Mammary epithelial cell (primary cell): ENCODE measurements around the gene INHBE.

Source experiments
- CTCF ChIP-seq, 2 donors: IDR thresholded peaks in 1 of 2; conservative IDR thresholded peaks in 1 of 2; 2 replicates each; pipeline ENCODE4 v1.5.1; 2011 to 2012; ENCODE audit warnings: inconsistent platforms in 2 of 2, low read length in 2 of 2, mild to moderate bottlenecking in 2 of 2, control low read depth in 1 of 2, low read depth in 1 of 2; ENCODE audit not compliant: insufficient read depth in 1 of 2; ENCODE audit errors: extremely low read depth in 1 of 2
- EZH2 ChIP-seq: IDR thresholded peaks from 2 replicates; pipeline ENCODE4 v1.6.1; 2012; ENCODE audit warnings: low read length, inconsistent platforms, borderline replicate concordance

DNA sequence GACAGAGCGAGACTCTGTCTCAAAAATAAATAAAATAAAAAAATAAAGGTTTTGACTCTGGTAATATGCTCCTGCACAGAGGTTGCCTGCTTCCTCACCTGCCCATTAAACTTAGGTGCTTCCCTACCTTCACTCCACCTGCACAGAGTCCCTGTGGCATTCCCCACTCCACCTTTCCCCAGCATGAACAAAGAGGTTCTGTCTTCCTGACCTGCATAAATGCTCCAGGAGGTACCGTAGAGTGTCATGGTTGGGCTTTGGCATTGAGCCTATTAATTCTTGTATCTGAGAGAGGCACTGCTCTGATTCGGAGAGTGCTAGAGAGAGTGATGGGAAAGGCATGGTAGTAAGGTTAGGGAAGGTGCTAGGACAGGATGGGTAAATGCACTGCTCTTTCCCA, 18.3 kb downstream of the INHBE start:
- TF ChIP-seq CTCF (conservative IDR thresholded peaks at IDR 0.05 in 1 of 2, IDR thresholded peaks at IDR 0.05 in 1 of 2; ENCODE audit: extremely low read depth in 1 of 2, insufficient read depth in 1 of 2, low read depth in 1 of 2, low read length in 2 of 2) (no peak), EZH2 (no peak)
